T-helper 2 cell treated with Interferon-gamma antibody and Interleukin-4, amounts not matched to agents 100 ng/mL and 5 ng/mL, for 36 hours (primary cell): ENCODE results near the gene PPAT. TPM values are rescaled to one million over a fixed set of nuclear protein-coding genes. Genes with fewer than 3 reads are reported as not detected.

Experiments
- intact Hi-C: fragments of 100-400 bp; cut with micrococcal nuclease; formaldehyde crosslinking; loops from one replicate; pipeline ENCODE4 v1.15.1; 2023
- total RNA-seq: library from RNA; stranded (reverse); gene quantifications from 2 replicates; pipeline ENCODE4 v1.2.3, GENCODE V29; 2022

The PPAT gene
- total RNA-seq, 1 donor from 2014 or later = 38.5 TPM

- intact Hi-C loops = loop anchor here (5.0 kb wide), 3 partner anchors 214 to 1041 kb away; partner anchors contain the start of genes SPINK2 and TMEM165
These were observed 3.4 kb upstream of the PPAT start for GRCh38 chr4:56438766-56439165.

GRCh38 chr4:56434599-56435139 lies 746 bp downstream of the PPAT start:
- intact Hi-C loops = loop anchor here (1.0 to 5.0 kb wide), 9 partner anchors 9 to 1037 kb away; partner anchors contain the start of genes AASDH, CEP135, EXOC1 and REST

- intact Hi-C loops = no loop called here
These were observed 2.1 kb downstream of the PPAT start for GRCh38 chr4:56433280-56433679.

GRCh38 chr4:56430203-56430602 lies 5.2 kb downstream of the PPAT start:
- intact Hi-C loops = no loop called here

GRCh38 chr4:56427179-56427578 lies 8.2 kb downstream of the PPAT start:
- intact Hi-C loops = no loop called here

GRCh38 chr4:56426273-56426672 lies 9.1 kb downstream of the PPAT start:
- intact Hi-C loops = no loop called here

GRCh38 chr4:56425518-56425917 lies 9.9 kb downstream of the PPAT start:
- intact Hi-C loops = loop anchor here (1.0 kb wide), 4 partner anchors 10 to 411 kb away; partner anchors contain the start of gene PPAT

GRCh38 chr4:56424697-56425514 lies 10.5 kb downstream of the PPAT start:
- intact Hi-C loops = loop anchor here (1.0 kb wide), 4 partner anchors 10 to 411 kb away; partner anchors contain the start of gene PPAT

GRCh38 chr4:56424176-56424575 lies 11.2 kb downstream of the PPAT start:
- intact Hi-C loops = no loop called here

- intact Hi-C loops = no loop called here
These were observed 18.0 kb downstream of the PPAT start for GRCh38 chr4:56417396-56417795.

- intact Hi-C loops = no loop called here
These were observed 19.1 kb downstream of the PPAT start for GRCh38 chr4:56416349-56416748.

GRCh38 chr4:56414135-56414670 lies 21.2 kb downstream of the PPAT start:
- intact Hi-C loops = no loop called here

- intact Hi-C loops = no loop called here
These were observed 25.0 kb downstream of the PPAT start for GRCh38 chr4:56410247-56411062.

- intact Hi-C loops = no loop called here
These were observed 25.8 kb downstream of the PPAT start for GRCh38 chr4:56409511-56410090.

GRCh38 chr4:56408978-56409377 lies 26.4 kb downstream of the PPAT start:
- intact Hi-C loops = no loop called here

- intact Hi-C loops = no loop called here
These were observed 29.3 kb downstream of the PPAT start for GRCh38 chr4:56406151-56406550.

- intact Hi-C loops = no loop called here
These were observed 30.4 kb downstream of the PPAT start for GRCh38 chr4:56405016-56405415.

- intact Hi-C loops = no loop called here
These were observed 34.9 kb downstream of the PPAT start for GRCh38 chr4:56400560-56400959.

- intact Hi-C loops = no loop called here
These were observed 44.1 kb downstream of the PPAT start for GRCh38 chr4:56391270-56391669.

- intact Hi-C loops = loop anchor here (5.0 kb wide), 2 partner anchors 143 to 842 kb away; partner anchors contain the start of gene CLOCK
These were observed 45.9 kb downstream of the PPAT start for GRCh38 chr4:56389558-56389957.

- intact Hi-C loops = loop anchor here (5.0 kb wide), 2 partner anchors 144 to 841 kb away; partner anchors contain the start of gene CLOCK
These were observed 47.1 kb downstream of the PPAT start for GRCh38 chr4:56388306-56388705.
